Breast epithelium (tissue), 4 donors: Measurements from ENCODE around the gene LDLRAD4. TPM values are rescaled to one million over a fixed set of nuclear protein-coding genes. Genes with fewer than 3 reads are reported as not detected.

Experiments used
- DNase-seq, 2 donors: peaks; one replicate each; pipeline ENCODE4 v3.0.0-alpha.2; 2019; ENCODE audit warnings: low spot score in 2 of 2
- H3K27ac ChIP-seq, 2 donors: fragments of 200-600 bp; sonication (generic) in 1 of 2; one replicate each; pipeline ENCODE4 v1.5.1; 2016 to 2019; ENCODE audit warnings: mild to moderate bottlenecking in 1 of 2
- H3K27me3 ChIP-seq, 2 donors: fragments of 200-600 bp; sonication (generic) in 1 of 2; one replicate each; pipeline versions ENCODE4 v1.5.1 to v1.6.0; 2017 to 2019; ENCODE audit warnings: control low read depth in 1 of 2, mild to moderate bottlenecking in 1 of 2
- H3K36me3 ChIP-seq: fragments of 200-600 bp; one replicate; pipeline ENCODE4 v1.5.1; 2019
- H3K4me1 ChIP-seq, 2 donors: fragments of 200-600 bp; sonication (generic); one replicate each; pipeline ENCODE4 v1.5.1; 2016 to 2019; ENCODE audit warnings: control low read depth in 1 of 2
- H3K4me3 ChIP-seq, 3 donors: fragments of 200-600 bp; sonication (generic); 1 replicate in 2 of 3; 2 replicates in 1 of 3; pipeline ENCODE4 v1.5.1; 2016 to 2019; ENCODE audit warnings: mild to moderate bottlenecking in 3 of 3, moderate library complexity in 2 of 3
- H3K9me3 ChIP-seq, 2 donors: fragments of 200-600 bp; sonication (generic) in 1 of 2; one replicate each; pipeline ENCODE4 v1.5.1; 2016 to 2019; ENCODE audit warnings: control low read depth in 1 of 2
- POLR2A ChIP-seq: fragments of 450-650 bp; IDR thresholded peaks from one replicate; pipeline ENCODE4 v1.6.1; 2016; ENCODE audit warnings: antibody characterized with exemption, mild to moderate bottlenecking, moderate library complexity
- POLR2AphosphoS5 ChIP-seq, 3 donors: sonication (generic); formaldehyde crosslinking; IDR thresholded peaks; one replicate each; pipeline ENCODE4 v1.6.1; 2017; ENCODE audit warnings: antibody characterized with exemption in 3 of 3
- intact Hi-C: fragments of 100-400 bp; cut with DNase I; formaldehyde crosslinking; loops from one replicate; pipeline ENCODE4 v1.15.1; 2023; ENCODE audit warnings: low total_unique reads
- total RNA-seq, 3 donors: library from RNA; depleted of rRNA; stranded (reverse); fragments of >200 nt; gene quantifications; one replicate each; pipeline ENCODE4 v1.1.0, GENCODE V29; 2016
- TF ChIP-seq, protein P1 (sequence below), 3 donors: fragments of 450-650 bp; IDR thresholded peaks; one replicate each; pipeline ENCODE4 v1.5.1; 2016 to 2017; ENCODE audit warnings: antibody characterized with exemption in 3 of 3, mild to moderate bottlenecking in 3 of 3, moderate library complexity in 3 of 3

The LDLRAD4 gene
- total RNA-seq, 3 donors from 2014 or later = 28.5 to 94.3 (median 42.9) TPM

DNA sequence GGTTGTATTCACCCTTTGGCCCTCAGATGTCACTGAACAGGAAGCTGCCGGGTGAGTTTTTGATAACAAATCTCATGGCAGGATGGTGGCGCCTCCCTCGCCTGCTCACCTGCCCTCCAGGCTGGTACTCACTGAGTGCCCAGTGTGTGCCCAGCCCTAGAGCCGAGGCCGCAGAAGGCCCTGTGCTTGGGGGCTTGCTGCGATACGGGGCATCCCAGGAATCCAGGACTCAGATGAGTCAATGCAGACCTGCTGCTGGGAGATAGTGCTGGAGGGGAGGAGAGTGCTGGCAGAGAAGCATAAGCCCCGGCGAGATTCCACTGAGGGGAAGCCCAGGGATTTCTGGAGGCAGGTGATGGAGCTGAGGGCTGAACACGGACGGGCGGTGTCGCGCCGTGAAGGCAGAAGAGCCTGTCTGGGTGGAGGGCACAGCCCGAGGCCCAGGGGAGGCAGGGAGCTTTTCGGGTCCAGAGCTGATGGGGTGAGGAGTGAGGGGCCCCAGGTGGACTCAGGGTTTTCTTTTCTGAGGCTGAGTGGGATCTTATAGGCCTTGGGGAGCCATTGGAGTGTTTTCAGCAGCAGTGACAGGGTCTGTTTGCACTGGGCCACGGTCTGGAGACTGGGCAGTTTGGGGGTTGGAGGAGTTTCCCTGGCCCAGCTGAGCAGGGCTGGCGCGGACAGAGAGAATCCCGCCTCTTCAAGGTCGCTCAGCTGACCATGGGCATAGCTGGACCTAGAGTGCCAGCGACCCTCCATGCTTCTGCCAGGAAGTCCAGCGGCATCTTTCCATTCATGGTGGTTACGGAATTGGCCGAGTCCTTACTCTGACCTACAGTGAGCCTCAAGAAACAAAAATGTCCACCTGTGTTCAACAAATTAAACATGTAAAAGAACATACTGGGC lies 35.5 kb downstream of the LDLRAD4 start:
- Histone ChIP-seq H3K4me3 (no peak overlapping the region), H3K4me1 (peaks cover 0 to 6% of the 10 kb centered on the region in 2 donors), H3K9me3 (no peaks in the 10 kb centered on the region), H3K36me3 (no peaks in the 10 kb centered on the region), H3K27me3 (no peaks in the 10 kb centered on the region), H3K27ac (peak overlapping the region; percentile 13 to 19)
- intact Hi-C loops = loop anchor here (10.0 kb wide), 1 partner anchor 1819 kb away; no protein-coding TSS in a partner anchor
- TF ChIP-seq POLR2A (no peak), POLR2AphosphoS5 (IDR thresholded peaks at IDR 0.05) (no peak)
- TF ChIP-seq, protein P1, sequence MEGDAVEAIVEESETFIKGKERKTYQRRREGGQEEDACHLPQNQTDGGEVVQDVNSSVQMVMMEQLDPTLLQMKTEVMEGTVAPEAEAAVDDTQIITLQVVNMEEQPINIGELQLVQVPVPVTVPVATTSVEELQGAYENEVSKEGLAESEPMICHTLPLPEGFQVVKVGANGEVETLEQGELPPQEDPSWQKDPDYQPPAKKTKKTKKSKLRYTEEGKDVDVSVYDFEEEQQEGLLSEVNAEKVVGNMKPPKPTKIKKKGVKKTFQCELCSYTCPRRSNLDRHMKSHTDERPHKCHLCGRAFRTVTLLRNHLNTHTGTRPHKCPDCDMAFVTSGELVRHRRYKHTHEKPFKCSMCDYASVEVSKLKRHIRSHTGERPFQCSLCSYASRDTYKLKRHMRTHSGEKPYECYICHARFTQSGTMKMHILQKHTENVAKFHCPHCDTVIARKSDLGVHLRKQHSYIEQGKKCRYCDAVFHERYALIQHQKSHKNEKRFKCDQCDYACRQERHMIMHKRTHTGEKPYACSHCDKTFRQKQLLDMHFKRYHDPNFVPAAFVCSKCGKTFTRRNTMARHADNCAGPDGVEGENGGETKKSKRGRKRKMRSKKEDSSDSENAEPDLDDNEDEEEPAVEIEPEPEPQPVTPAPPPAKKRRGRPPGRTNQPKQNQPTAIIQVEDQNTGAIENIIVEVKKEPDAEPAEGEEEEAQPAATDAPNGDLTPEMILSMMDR (IDR thresholded peaks at IDR 0.05) = no peak
- no peak for DNase-seq

DNA sequence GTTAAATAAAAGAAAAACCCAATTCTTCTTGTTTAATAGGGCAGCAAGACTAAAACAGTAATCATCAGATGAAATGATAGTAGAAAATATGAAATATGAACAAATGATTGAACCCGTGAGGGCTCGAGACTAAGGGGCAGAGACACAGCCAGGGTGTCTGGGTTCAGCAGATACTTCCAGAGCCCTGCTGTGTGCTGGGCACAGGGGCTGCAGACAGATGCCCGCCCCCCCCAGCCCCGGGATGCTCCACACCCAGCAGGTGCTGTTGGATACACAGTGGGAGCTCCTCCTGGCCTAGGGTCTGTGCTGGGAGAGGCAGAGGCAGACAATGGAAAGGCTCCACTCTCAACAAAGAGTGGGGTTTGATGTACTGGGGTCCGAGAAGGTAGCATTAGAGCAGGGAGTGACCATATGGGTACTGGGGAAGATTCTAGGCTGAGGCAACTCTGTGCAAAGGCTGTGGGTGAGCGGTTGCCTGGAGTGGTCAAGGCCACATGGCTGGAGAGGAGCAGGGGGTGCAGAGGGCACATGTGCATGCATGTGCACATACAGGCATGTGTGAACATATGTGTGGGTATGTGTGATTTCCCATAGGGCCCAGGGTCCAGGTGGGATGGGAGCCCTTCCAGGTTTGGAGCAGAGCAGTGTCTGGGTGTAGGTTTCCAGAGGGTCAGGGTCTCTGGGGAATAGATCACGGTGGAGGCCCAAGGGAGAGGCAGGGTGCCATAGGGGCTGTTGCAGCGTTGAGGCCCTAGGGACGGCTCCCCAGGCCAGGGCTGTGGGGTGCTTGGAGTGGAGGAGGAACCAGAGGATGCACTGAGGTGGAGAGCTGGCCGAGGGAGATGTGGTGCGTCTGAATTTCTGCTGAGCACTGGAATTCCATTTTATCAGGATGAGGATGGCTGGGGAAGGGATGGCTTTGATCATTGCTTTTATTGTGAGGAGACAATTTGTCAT lies 36.7 kb downstream of the LDLRAD4 start:
- TF ChIP-seq POLR2A (no peak), POLR2AphosphoS5 (IDR thresholded peaks at IDR 0.05) (no peak)
- TF ChIP-seq, protein P1 (IDR thresholded peaks at IDR 0.05) = no peak
- H3K36me3 ChIP-seq = no peaks in the 10 kb centered on the region
- no peak overlapping the region for H3K27ac ChIP-seq
- intact Hi-C loops = loop anchor here (10.0 kb wide), 1 partner anchor 1820 kb away; no protein-coding TSS in a partner anchor
- peak in 1 of 2 donors; percentile 12 for DNase-seq
- no peak overlapping the region for H3K4me3 ChIP-seq
- no peaks in the 10 kb centered on the region for H3K9me3 ChIP-seq
- peaks cover 0 to 6% of the 10 kb centered on the region in 2 donors for H3K4me1 ChIP-seq
- no peaks in the 10 kb centered on the region for H3K27me3 ChIP-seq

DNA sequence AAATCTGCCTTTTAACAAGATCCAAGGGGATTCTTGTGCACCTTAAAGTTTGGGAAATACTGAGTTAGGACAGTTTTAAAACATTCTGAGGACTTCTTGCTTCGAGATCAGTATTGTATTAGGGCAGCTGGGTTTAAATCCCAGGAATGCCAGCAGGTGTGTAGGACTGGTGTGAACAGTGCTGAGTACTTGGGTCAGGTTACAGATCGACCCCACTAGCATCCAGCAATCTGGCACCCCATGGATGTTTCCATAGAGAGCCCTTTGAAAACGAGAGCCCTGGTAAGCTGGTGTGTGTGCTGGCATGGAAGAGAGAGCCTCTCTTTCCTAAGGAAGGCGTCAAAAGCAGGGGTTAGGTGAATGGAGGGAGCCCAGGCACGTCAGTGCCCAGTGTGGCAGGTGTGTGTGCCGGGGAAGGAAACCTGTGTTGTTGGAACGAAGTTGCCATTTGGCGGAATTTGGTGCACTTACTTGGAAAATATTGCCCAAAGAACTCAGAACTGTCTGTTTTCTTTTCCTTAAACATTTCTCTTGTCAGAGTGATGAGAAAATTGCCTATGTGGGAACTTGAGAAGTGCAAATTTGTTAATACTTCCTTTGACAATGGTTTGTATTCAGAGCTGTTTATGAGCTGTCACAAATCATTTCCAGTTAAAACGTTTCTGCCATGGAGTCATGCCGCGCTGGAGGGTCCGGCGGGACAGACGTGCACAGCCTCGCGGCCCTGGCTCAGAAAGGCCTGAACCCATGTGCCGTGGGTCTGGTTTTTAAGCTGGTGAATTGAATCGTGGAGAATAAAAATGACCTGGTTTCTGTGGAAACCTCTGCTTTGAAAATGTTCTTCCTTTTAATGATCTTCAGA lies 38.1 kb downstream of the LDLRAD4 start:
- no peak overlapping the region for H3K4me3 ChIP-seq
- TF ChIP-seq POLR2AphosphoS5 (IDR thresholded peaks at IDR 0.05) = no peak
- TF ChIP-seq, protein P1 (IDR thresholded peaks at IDR 0.05) = no peak
- no peak for TF ChIP-seq POLR2A
- H3K4me1 ChIP-seq = peaks cover 0 to 17% of the 10 kb centered on the region in 2 donors
- H3K36me3 ChIP-seq = no peaks in the 10 kb centered on the region
- intact Hi-C loops = loop anchor here (10.0 kb wide), 1 partner anchor 1822 kb away; no protein-coding TSS in a partner anchor
- no peak overlapping the region for H3K27ac ChIP-seq
- DNase-seq = no peak
- H3K9me3 ChIP-seq = no peaks in the 10 kb centered on the region
- no peaks in the 10 kb centered on the region for H3K27me3 ChIP-seq

DNA sequence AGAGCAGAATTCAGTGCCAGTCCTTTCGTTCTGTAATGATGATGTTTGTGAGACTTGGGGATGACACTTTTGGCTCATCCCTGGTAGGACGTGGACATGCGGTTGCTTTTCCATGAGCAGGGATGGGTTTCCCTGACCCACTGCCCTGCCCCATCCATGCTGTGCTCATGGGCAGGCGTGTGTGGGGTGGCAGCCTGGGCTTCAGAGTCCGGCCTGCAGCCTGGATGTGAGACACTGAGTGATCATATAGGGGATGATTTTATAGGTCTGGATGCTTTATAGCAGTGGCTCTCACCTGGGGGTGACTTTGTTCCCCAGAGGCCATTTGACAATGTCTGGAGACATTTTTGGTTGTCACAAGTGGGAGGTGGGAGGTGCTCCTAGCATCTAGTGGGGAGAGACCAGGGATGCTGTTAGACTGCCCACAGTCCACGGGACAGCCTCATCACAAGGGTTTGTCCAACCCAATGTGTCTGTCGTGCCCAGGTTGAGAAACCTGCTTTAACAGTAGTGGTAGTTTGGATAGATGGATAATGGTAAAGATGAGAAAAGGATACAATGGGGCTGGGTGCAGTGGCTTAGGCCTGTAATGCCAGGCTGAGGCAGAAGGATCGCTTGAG lies 38.9 kb downstream of the LDLRAD4 start:
- no peaks in the 10 kb centered on the region for H3K9me3 ChIP-seq
- no peak for DNase-seq
- H3K4me3 ChIP-seq = no peak overlapping the region
- no peaks in the 10 kb centered on the region for H3K27me3 ChIP-seq
- TF ChIP-seq, protein P1 (IDR thresholded peaks at IDR 0.05) = no peak
- TF ChIP-seq POLR2AphosphoS5 (IDR thresholded peaks at IDR 0.05) (no peak), POLR2A (no peak)
- intact Hi-C loops = loop anchor here (10.0 kb wide), 1 partner anchor 1823 kb away; no protein-coding TSS in a partner anchor
- H3K36me3 ChIP-seq = no peaks in the 10 kb centered on the region
- peaks cover 0 to 17% of the 10 kb centered on the region in 2 donors for H3K4me1 ChIP-seq
- H3K27ac ChIP-seq = no peak overlapping the region
